Duodenal mucosa (tissue), 2 donors: ENCODE results near the gene ZFR2.

Source experiments
- H3K27ac ChIP-seq: one replicate; pipeline ENCODE4 v1.7.0; 2013; ENCODE audit warnings: low read depth, low read length
- H3K27me3 ChIP-seq, 2 donors: one replicate each; pipeline ENCODE4 v1.7.0; 2013; ENCODE audit warnings: low read length in 2 of 2, control low read depth in 1 of 2; ENCODE audit not compliant: insufficient read depth in 2 of 2, control insufficient read depth in 1 of 2
- H3K36me3 ChIP-seq, 2 donors: one replicate each; pipeline ENCODE4 v1.7.0; 2013; ENCODE audit warnings: low read length in 2 of 2, control low read depth in 1 of 2; ENCODE audit not compliant: insufficient read depth in 2 of 2, control insufficient read depth in 1 of 2
- H3K4me1 ChIP-seq, 2 donors: one replicate each; pipeline ENCODE4 v1.7.0; 2013; ENCODE audit warnings: low read length in 2 of 2, control low read depth in 1 of 2; ENCODE audit not compliant: insufficient read depth in 2 of 2, control insufficient read depth in 1 of 2
- H3K4me3 ChIP-seq, 2 donors: one replicate each; pipeline ENCODE4 v1.7.0; 2013; ENCODE audit warnings: low read length in 2 of 2, low read depth in 1 of 2
- H3K9ac ChIP-seq, 2 donors: one replicate each; pipeline ENCODE4 v1.7.0; 2013; ENCODE audit warnings: low read length in 2 of 2, low read depth in 1 of 2
- H3K9me3 ChIP-seq, 2 donors: one replicate each; pipeline ENCODE4 v1.7.0; 2013; ENCODE audit warnings: low read length in 2 of 2, control low read depth in 1 of 2; ENCODE audit not compliant: control insufficient read depth in 1 of 2

Gene ZFR2

GRCh38 chr19:3775374-3775711 is 93.5 kb downstream of the ZFR2 start:
- Histone ChIP-seq H3K36me3 (no peaks in the 10 kb centered on the region), H3K9ac (no peak overlapping the region), H3K4me3 (no peak overlapping the region), H3K9me3 (no peaks in the 10 kb centered on the region), H3K27me3 (no peaks in the 10 kb centered on the region), H3K4me1 (no peaks in the 10 kb centered on the region), H3K27ac (no peak overlapping the region)

- Histone ChIP-seq H3K4me3 (no peak overlapping the region), H3K27ac (no peak overlapping the region), H3K9ac (no peak overlapping the region), H3K36me3 (no peaks in the 10 kb centered on the region), H3K27me3 (no peaks in the 10 kb centered on the region), H3K4me1 (no peaks in the 10 kb centered on the region), H3K9me3 (no peaks in the 10 kb centered on the region)
These were observed 94.0 kb downstream of the ZFR2 start for GRCh38 chr19:3774621-3775373.

GRCh38 chr19:3773814-3774515 is 94.9 kb downstream of the ZFR2 start:
- no peak overlapping the region for H3K27ac ChIP-seq
- no peaks in the 10 kb centered on the region for H3K27me3 ChIP-seq
- H3K4me3 ChIP-seq, result no peak overlapping the region
- H3K4me1 ChIP-seq, result no peaks in the 10 kb centered on the region
- H3K9ac ChIP-seq, result no peak overlapping the region
- H3K36me3 ChIP-seq, result peaks cover 0 to 4% of the 10 kb centered on the region in 2 donors
- no peaks in the 10 kb centered on the region for H3K9me3 ChIP-seq

- Histone ChIP-seq H3K27ac (no peak within 1 kb of the TSS), H3K9ac (no peak within 1 kb of the TSS), H3K9me3 (no peaks in the 10 kb centered on the region), H3K4me3 (no peak within 1 kb of the TSS), H3K27me3 (no peaks in the 10 kb centered on the region), H3K4me1 (no peaks in the 10 kb centered on the region), H3K36me3 (peaks cover 10 to 17% of the 10 kb centered on the region in 2 donors)
These were observed 96.9 kb downstream of the ZFR2 start, which contains the start of gene RAX2 for GRCh38 chr19:3771906-3772455. TSS of gene RAX2 (minus strand) at chr19:3772228. CDS start at chr19:3771742, 486 bp downstream.

GRCh38 chr19:3771000-3771905 is 97.6 kb downstream of the ZFR2 start:
- Histone ChIP-seq H3K27me3 (no peaks in the 10 kb centered on the region), H3K4me3 (no peak overlapping the region), H3K4me1 (no peaks in the 10 kb centered on the region), H3K36me3 (peaks cover 14 to 24% of the 10 kb centered on the region in 2 donors), H3K27ac (no peak overlapping the region), H3K9me3 (no peaks in the 10 kb centered on the region), H3K9ac (no peak overlapping the region)

- Histone ChIP-seq H3K9me3 (no peaks in the 10 kb centered on the region), H3K36me3 (peaks cover 15 to 25% of the 10 kb centered on the region in 2 donors), H3K27me3 (no peaks in the 10 kb centered on the region), H3K27ac (no peak overlapping the region), H3K4me1 (no peaks in the 10 kb centered on the region), H3K4me3 (no peak overlapping the region), H3K9ac (no peak overlapping the region)
These were observed 98.5 kb downstream of the ZFR2 start for GRCh38 chr19:3770136-3770999.

GRCh38 chr19:3769494-3769893 is 99.3 kb downstream of the ZFR2 start:
- Histone ChIP-seq H3K27ac (no peak overlapping the region), H3K9ac (no peak overlapping the region), H3K36me3 (peaks cover 18 to 30% of the 10 kb centered on the region in 2 donors), H3K27me3 (no peaks in the 10 kb centered on the region), H3K9me3 (no peaks in the 10 kb centered on the region), H3K4me1 (no peaks in the 10 kb centered on the region), H3K4me3 (no peak overlapping the region)

- Histone ChIP-seq H3K9me3 (no peaks in the 10 kb centered on the region), H3K27ac (no peak overlapping the region), H3K9ac (no peak overlapping the region), H3K36me3 (peaks cover 18 to 30% of the 10 kb centered on the region in 2 donors), H3K27me3 (no peaks in the 10 kb centered on the region), H3K4me3 (no peak overlapping the region), H3K4me1 (no peaks in the 10 kb centered on the region)
These were observed 100.1 kb downstream of the ZFR2 start for GRCh38 chr19:3768748-3769099.

- Histone ChIP-seq H3K27me3 (no peaks in the 10 kb centered on the region), H3K4me1 (peaks cover 0 to 4% of the 10 kb centered on the region in 2 donors), H3K36me3 (peaks cover 18 to 30% of the 10 kb centered on the region in 2 donors), H3K9ac (no peak overlapping the region), H3K9me3 (no peaks in the 10 kb centered on the region), H3K4me3 (no peak overlapping the region), H3K27ac (no peak overlapping the region)
These were observed 100.7 kb downstream of the ZFR2 start for GRCh38 chr19:3768015-3768747.
